ENCODE data around the gene SLC6A13.

SLC6A13 gene

GRCh38 chr12:176321-177181, 86.1 kb downstream of the SLC6A13 start:
- no peak for DNase-seq

DNA sequence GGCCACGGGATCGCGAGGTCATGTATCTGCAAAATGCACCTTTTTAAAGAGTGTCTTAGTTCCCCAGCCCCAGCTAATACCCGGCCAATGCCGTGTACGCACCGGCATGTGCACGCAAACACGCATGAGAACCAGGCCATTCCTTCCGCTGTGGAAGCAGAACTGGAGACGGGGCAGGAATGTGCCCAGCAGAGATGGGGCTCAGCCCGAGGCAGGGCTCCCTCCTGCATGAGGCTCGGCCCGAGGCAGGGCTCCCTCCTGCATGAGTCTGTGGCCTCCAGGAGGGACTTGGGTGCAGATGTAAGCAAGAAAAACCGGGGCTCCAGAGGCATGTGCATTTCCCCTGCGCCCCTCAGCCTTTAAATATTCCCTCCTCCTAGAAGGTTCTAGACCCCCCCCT, 86.9 kb downstream of the SLC6A13 start:
- DNase-seq, result no peak

- DNase-seq, result no peak
Measured at GRCh38 chr12:175250-175649, 87.4 kb downstream of the SLC6A13 start.

GRCh38 chr12:174596-174995, 88.0 kb downstream of the SLC6A13 start:
- DNase-seq, result no peak

DNA sequence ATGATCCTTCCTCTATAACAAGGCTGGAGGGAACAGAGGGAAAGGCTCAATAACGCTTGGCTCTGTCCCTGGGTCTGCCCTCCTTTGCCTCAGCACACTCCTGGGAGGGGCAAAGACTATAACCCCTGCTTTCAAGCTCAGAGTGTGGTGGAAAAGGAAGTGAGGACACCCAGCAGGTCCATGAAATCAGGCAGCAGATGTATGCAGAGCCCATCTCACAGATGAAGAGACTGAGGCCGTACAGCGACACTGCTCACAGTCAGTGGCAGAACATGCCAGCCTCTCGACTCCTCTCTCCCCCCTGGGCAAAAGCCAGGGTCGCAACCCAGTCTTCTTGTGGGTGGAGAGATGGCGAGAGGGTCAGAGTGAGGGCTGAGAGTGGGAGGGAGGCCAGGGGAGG, 88.5 kb downstream of the SLC6A13 start:
- DNase-seq, result no peak

DNA sequence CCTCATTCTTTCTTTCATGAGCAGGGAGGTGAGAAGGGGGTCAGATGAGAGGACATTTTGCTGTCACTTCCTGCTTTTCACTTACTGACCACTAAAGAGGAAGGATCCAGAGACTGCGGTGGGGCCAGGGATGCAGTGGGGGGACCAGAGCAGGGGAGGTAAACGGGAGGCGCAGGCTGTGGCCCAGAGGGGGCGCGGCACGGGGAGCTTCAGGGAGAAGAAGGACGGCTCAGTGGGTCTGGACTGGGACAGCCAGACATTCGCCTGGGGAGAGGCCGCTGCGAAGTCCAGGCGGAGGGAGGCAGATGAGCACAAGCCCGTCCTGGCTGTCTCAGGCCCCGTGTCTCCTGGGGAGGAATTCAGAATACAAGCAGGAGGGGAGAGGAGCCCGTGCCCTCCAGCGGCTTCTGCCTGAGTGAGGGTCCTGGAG, 89.9 kb downstream of the SLC6A13 start:
- DNase-seq, result no peak

GRCh38 chr12:171743-172676, 90.6 kb downstream of the SLC6A13 start:
- no peak for DNase-seq

GRCh38 chr12:171276-171675, 91.4 kb downstream of the SLC6A13 start:
- no peak for DNase-seq
